Measurements from ENCODE around the gene TNS3. TPM values are rescaled to one million over a fixed set of nuclear protein-coding genes. Genes with fewer than 3 reads are reported as not detected.

Gene TNS3
- total and polyA plus RNA-seq, 2 of the 13 experiments (the other 11 are each of a cell fraction or from before 2014, with no cell fraction given), result 52.9 to 55.7 TPM

DNA sequence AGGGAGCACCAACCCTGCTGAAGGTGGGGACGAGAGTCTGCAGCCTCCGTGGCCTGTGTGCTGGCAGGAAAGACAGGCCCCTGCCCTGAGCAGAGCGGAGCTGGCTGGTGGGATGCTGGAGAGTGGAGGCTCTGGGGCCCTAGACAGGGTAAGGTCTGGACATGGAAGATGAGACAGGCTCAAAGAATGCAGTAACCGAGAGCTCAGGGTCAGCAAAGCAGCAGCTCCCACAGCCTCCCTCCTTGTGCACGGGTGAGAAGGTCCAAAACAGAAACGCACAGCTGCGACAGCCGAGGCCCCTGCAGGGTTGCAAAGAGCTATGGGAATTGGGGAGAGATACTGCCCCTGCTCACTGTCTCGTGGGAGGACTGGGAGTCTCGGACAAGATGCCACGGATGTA is 80.5 kb downstream of the TNS3 start:
- Histone ChIP-seq H3K36me3 (replicated peaks in 1 of 2; ENCODE audit: control insufficient read depth in 1 of 2, insufficient read depth in 2 of 2, low read length in 2 of 2) (peaks cover 24 to 56% of the 10 kb centered on the region in 2 experiments; a peak in 4 of 5 replicates), H3K4me2 (ENCODE audit: low read depth, low read length) (no peak overlapping the region), H3K79me2 (ENCODE audit: insufficient read depth, low read length) (peaks cover 90% of the 10 kb centered on the region), H4K20me1 (ENCODE audit: insufficient read depth, low read length) (peaks cover 66% of the 10 kb centered on the region), H3K4me1 (ENCODE audit: insufficient read depth, low read length) (peaks cover 78% of the 10 kb centered on the region), H3K27ac (ENCODE audit: extremely low read length, insufficient read depth, low read length) (no peak overlapping the region), H3K4me3 (replicated peaks in 1 of 3; ENCODE audit: insufficient read depth in 1 of 3, low read depth in 2 of 3, low read length in 3 of 3) (no peak overlapping the region), H3K9me3 (ENCODE audit: low read length) (no peaks in the 10 kb centered on the region), H3K27me3 (ENCODE audit: control insufficient read depth in 1 of 2, insufficient read depth in 2 of 2, low read length in 2 of 2) (no peaks in the 10 kb centered on the region), H3K9ac (ENCODE audit: insufficient read depth, low read depth, low read length) (no peak overlapping the region), H2AFZ (ENCODE audit: low read length) (no peak overlapping the region)
- FAIRE-seq (no peak), DNase-seq (ENCODE audit: low spot score) (no peak), ATAC-seq (peak; percentile 17; the same call in 2 of the 3 replicates)
- CTCF ChIA-PET (ENCODE audit: low intra/inter-chr PET ratio, low total read pairs), result no interaction called here
- BruUV-seq (replicated peaks), result no TSS peak
- POLR2A ChIA-PET, result interaction anchor here (1.4 to 5.4 kb wide), 4 partner anchors 10 to 33 kb away, joined by 4 to 46 read pairs (median 18); no protein-coding TSS in a partner anchor
- WGBS (ENCODE audit: low lambda C conversion rate), result 70% methylated on average over 11 of the region's 11 CpGs
- intact Hi-C loops (cut with micrococcal nuclease; ENCODE audit: unreplicated experiment), result loop anchor here (2.0 kb wide), 1 partner anchor 69 kb away; no protein-coding TSS in a partner anchor
- in situ Hi-C loops (cut with HindIII; ENCODE audit: extremely low pct_ligation_motif_present, low pct_unique_long_range_greater_than_20kb), result no loop called here
- TF ChIP-seq, protein P1, sequence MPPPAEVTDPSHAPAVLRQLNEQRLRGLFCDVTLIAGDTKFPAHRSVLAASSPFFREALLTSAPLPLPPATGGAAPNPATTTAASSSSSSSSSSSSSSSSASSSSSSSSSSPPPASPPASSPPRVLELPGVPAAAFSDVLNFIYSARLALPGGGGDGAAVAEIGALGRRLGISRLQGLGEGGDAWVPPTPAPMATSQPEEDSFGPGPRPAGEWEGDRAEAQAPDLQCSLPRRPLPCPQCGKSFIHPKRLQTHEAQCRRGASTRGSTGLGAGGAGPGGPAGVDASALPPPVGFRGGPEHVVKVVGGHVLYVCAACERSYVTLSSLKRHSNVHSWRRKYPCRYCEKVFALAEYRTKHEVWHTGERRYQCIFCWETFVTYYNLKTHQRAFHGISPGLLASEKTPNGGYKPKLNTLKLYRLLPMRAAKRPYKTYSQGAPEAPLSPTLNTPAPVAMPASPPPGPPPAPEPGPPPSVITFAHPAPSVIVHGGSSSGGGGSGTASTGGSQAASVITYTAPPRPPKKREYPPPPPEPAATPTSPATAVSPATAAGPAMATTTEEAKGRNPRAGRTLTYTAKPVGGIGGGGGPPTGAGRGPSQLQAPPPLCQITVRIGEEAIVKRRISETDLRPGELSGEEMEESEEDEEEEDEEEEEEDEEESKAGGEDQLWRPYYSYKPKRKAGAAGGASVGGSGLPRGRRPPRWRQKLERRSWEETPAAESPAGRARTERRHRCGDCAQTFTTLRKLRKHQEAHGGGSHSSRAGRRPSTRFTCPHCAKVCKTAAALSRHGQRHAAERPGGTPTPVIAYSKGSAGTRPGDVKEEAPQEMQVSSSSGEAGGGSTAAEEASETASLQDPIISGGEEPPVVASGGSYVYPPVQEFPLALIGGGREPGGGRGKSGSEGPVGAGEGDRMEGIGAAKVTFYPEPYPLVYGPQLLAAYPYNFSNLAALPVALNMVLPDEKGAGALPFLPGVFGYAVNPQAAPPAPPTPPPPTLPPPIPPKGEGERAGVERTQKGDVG (CRISPR knock-in tag; IDR thresholded peaks at IDR 0.05; ENCODE audit: borderline replicate concordance), result peak; percentile 56; the same call in 1 of the 2 replicates
- peak; percentile 19 for TF ChIP-seq TEAD3 (CRISPR knock-in tag; optimal IDR thresholded peaks at IDR 0.05; ENCODE audit: borderline replicate concordance)
- TF ChIP-seq GTF2F1 (IDR thresholded peaks at IDR 0.05; ENCODE audit: low read length), result no peak
- TF ChIP-seq ZSCAN25 (CRISPR knock-in tag; IDR thresholded peaks at IDR 0.05), result no peak
- peak; percentile 59 for TF ChIP-seq FOSL2 (CRISPR knock-in tag; IDR thresholded peaks at IDR 0.05)
- TF ChIP-seq ZBTB8A (CRISPR knock-in tag; IDR thresholded peaks at IDR 0.05; ENCODE audit: borderline replicate concordance, low read depth), result no peak
- TF ChIP-seq, protein P2, sequence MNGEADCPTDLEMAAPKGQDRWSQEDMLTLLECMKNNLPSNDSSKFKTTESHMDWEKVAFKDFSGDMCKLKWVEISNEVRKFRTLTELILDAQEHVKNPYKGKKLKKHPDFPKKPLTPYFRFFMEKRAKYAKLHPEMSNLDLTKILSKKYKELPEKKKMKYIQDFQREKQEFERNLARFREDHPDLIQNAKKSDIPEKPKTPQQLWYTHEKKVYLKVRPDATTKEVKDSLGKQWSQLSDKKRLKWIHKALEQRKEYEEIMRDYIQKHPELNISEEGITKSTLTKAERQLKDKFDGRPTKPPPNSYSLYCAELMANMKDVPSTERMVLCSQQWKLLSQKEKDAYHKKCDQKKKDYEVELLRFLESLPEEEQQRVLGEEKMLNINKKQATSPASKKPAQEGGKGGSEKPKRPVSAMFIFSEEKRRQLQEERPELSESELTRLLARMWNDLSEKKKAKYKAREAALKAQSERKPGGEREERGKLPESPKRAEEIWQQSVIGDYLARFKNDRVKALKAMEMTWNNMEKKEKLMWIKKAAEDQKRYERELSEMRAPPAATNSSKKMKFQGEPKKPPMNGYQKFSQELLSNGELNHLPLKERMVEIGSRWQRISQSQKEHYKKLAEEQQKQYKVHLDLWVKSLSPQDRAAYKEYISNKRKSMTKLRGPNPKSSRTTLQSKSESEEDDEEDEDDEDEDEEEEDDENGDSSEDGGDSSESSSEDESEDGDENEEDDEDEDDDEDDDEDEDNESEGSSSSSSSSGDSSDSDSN (CRISPR knock-in tag; IDR thresholded peaks at IDR 0.05), result 0 out of 2 replicates have a peak, but pooled peaks have one; percentile 30
- TF ChIP-seq, protein P3, sequence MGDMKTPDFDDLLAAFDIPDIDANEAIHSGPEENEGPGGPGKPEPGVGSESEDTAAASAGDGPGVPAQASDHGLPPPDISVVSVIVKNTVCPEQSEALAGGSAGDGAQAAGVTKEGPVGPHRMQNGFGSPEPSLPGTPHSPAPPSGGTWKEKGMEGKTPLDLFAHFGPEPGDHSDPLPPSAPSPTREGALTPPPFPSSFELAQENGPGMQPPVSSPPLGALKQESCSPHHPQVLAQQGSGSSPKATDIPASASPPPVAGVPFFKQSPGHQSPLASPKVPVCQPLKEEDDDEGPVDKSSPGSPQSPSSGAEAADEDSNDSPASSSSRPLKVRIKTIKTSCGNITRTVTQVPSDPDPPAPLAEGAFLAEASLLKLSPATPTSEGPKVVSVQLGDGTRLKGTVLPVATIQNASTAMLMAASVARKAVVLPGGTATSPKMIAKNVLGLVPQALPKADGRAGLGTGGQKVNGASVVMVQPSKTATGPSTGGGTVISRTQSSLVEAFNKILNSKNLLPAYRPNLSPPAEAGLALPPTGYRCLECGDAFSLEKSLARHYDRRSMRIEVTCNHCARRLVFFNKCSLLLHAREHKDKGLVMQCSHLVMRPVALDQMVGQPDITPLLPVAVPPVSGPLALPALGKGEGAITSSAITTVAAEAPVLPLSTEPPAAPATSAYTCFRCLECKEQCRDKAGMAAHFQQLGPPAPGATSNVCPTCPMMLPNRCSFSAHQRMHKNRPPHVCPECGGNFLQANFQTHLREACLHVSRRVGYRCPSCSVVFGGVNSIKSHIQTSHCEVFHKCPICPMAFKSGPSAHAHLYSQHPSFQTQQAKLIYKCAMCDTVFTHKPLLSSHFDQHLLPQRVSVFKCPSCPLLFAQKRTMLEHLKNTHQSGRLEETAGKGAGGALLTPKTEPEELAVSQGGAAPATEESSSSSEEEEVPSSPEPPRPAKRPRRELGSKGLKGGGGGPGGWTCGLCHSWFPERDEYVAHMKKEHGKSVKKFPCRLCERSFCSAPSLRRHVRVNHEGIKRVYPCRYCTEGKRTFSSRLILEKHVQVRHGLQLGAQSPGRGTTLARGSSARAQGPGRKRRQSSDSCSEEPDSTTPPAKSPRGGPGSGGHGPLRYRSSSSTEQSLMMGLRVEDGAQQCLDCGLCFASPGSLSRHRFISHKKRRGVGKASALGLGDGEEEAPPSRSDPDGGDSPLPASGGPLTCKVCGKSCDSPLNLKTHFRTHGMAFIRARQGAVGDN (CRISPR knock-in tag; IDR thresholded peaks at IDR 0.05), result peak; percentile 46
- TF ChIP-seq ZFP37 (CRISPR knock-in tag; IDR thresholded peaks at IDR 0.05; ENCODE audit: borderline replicate concordance), result no peak
- TF ChIP-seq, protein P4, sequence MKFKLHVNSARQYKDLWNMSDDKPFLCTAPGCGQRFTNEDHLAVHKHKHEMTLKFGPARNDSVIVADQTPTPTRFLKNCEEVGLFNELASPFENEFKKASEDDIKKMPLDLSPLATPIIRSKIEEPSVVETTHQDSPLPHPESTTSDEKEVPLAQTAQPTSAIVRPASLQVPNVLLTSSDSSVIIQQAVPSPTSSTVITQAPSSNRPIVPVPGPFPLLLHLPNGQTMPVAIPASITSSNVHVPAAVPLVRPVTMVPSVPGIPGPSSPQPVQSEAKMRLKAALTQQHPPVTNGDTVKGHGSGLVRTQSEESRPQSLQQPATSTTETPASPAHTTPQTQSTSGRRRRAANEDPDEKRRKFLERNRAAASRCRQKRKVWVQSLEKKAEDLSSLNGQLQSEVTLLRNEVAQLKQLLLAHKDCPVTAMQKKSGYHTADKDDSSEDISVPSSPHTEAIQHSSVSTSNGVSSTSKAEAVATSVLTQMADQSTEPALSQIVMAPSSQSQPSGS (CRISPR knock-in tag; IDR thresholded peaks at IDR 0.05), result no peak
- no peak for TF ChIP-seq SP4 (CRISPR knock-in tag; IDR thresholded peaks at IDR 0.05)
- TF ChIP-seq RARA (CRISPR knock-in tag; IDR thresholded peaks at IDR 0.05), result 0 out of 2 replicates have a peak, but pooled peaks have one; percentile 15
- peak; percentile 25 for TF ChIP-seq RBM22 (optimal IDR thresholded peaks at IDR 0.05; ENCODE audit: low read length)

Data from HepG2 (cell line).